Spinal cord (tissue), 10 donors: ENCODE measurements around the gene CRIM1. TPM values are rescaled to one million over a fixed set of nuclear protein-coding genes. Genes with fewer than 3 reads are reported as not detected.

Experiments used
- DNase-seq, 6 donors: peaks; one replicate each; pipeline versions ENCODE4 v3.0.0 to v3.0.0-alpha.2; 2013 to 2015; ENCODE audit warnings: low spot score in 6 of 6, low read depth in 4 of 6
- H3K27ac ChIP-seq: one replicate; pipeline ENCODE4 v1.5.1; 2013; ENCODE audit warnings: low read depth, low read length, control low read depth
- H3K27me3 ChIP-seq: one replicate; pipeline ENCODE4 v1.6.1; 2013; ENCODE audit warnings: low read length; ENCODE audit not compliant: control insufficient read depth, insufficient read depth
- H3K36me3 ChIP-seq: one replicate; pipeline ENCODE4 v1.6.1; 2013; ENCODE audit warnings: low read length; ENCODE audit not compliant: control insufficient read depth, insufficient read depth
- H3K4me1 ChIP-seq: one replicate; pipeline ENCODE4 v1.6.1; 2013; ENCODE audit warnings: low read length; ENCODE audit not compliant: control insufficient read depth, insufficient read depth
- H3K4me3 ChIP-seq: one replicate; pipeline ENCODE4 v1.5.1; 2013; ENCODE audit warnings: low read depth, low read length, control low read depth
- H3K9me3 ChIP-seq: one replicate; pipeline ENCODE4 v1.6.1; 2013; ENCODE audit warnings: low read length; ENCODE audit not compliant: control insufficient read depth, insufficient read depth
- WGBS: methylation state at CpG from one replicate; pipeline ENCODE4 v1.1.5; 2013; ENCODE audit warnings: missing lambda C conversion rate; ENCODE audit not compliant: insufficient coverage; 5-methylcytosine and 5-hydroxymethylcytosine counted together
- polyA plus RNA-seq, 2 donors: library from polyadenylated mRNA; unstranded; fragments of 120-200 nt; gene quantifications; one replicate each; pipeline ENCODE4 v1.2.1, GENCODE V29; 2013; ENCODE audit not compliant: insufficient read length in 2 of 2
- total RNA-seq, 2 donors: library from RNA; depleted of rRNA in 1 of 2; stranded (reverse); fragments of 120-200 nt in 1 of 2; fragments of >200 nt in 1 of 2; gene quantifications; one replicate each; pipeline versions ENCODE4 v1.2.3 to v1.2.4, GENCODE V29; 2013 to 2014
- donor health status: healthy.

Gene CRIM1
- total and polyA plus RNA-seq, 4 donors: 35.9 to 63.5 (median 49.3) TPM

GRCh38 chr2:36348721-36349120 is 6.9 kb upstream of the CRIM1 start:
- no peak overlapping the region for H3K27ac ChIP-seq
- no peaks in the 10 kb centered on the region for H3K9me3 ChIP-seq
- no peaks in the 10 kb centered on the region for H3K27me3 ChIP-seq
- no peak overlapping the region for H3K4me3 ChIP-seq
- WGBS: no CpG with 5 or more reads among the region's 2 CpGs
- H3K4me1 ChIP-seq: no peaks in the 10 kb centered on the region
- no peak for DNase-seq
- H3K36me3 ChIP-seq: no peaks in the 10 kb centered on the region

DNA sequence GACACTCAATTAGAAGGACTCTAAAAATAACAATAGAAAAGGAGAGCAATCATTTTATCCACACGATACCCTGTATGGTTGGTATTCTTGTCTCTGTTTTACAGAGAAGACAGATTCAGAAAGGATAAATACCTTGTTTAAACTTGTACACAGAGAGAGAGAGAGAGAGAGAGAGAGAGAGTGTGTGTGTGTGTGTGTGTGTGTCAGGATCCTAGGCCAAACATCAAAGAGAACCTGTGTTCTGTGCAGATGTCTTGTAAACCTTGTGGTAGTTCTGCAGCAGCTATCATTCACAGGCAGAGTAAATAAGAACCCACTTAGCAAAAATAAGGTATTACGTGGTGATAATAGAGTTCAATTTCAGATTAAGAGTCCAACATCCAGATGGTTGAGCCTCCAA is 4.3 kb upstream of the CRIM1 start:
- Histone ChIP-seq H3K36me3 (no peaks in the 10 kb centered on the region), H3K4me1 (peaks cover 1% of the 10 kb centered on the region), H3K4me3 (no peak overlapping the region), H3K27me3 (no peaks in the 10 kb centered on the region), H3K9me3 (no peaks in the 10 kb centered on the region), H3K27ac (no peak overlapping the region)
- WGBS: 100% methylated on average over 1 of the region's 2 CpGs
- no peak for DNase-seq

GRCh38 chr2:36351736-36352349 is 3.7 kb upstream of the CRIM1 start:
- no peak overlapping the region for H3K27ac ChIP-seq
- 81% methylated on average over 3 of the region's 10 CpGs for WGBS
- no peak overlapping the region for H3K4me3 ChIP-seq
- no peaks in the 10 kb centered on the region for H3K9me3 ChIP-seq
- peaks cover 6% of the 10 kb centered on the region for H3K4me1 ChIP-seq
- no peaks in the 10 kb centered on the region for H3K36me3 ChIP-seq
- H3K27me3 ChIP-seq: no peaks in the 10 kb centered on the region
- DNase-seq: peak in 2 of 6 donors; percentile 69 to 74

GRCh38 chr2:36352701-36353100 is 2.9 kb upstream of the CRIM1 start:
- Histone ChIP-seq H3K36me3 (no peaks in the 10 kb centered on the region), H3K4me3 (no peak overlapping the region), H3K9me3 (no peaks in the 10 kb centered on the region), H3K27me3 (no peaks in the 10 kb centered on the region), H3K4me1 (peaks cover 11% of the 10 kb centered on the region), H3K27ac (no peak overlapping the region)
- peak in 1 of 6 donors; percentile 32 for DNase-seq
- WGBS: 71% methylated on average over 1 of the region's 3 CpGs

- peaks cover 12% of the 10 kb centered on the region for H3K4me1 ChIP-seq
- WGBS: 6% methylated on average over 7 of the region's 11 CpGs
- no peaks in the 10 kb centered on the region for H3K36me3 ChIP-seq
- peak in 2 of 6 donors; percentile 25 to 77 for DNase-seq
- peak overlapping the region; percentile 61 for H3K4me3 ChIP-seq
- H3K27ac ChIP-seq: peak overlapping the region; percentile 71
- peaks cover 2% of the 10 kb centered on the region for H3K27me3 ChIP-seq
- H3K9me3 ChIP-seq: no peaks in the 10 kb centered on the region
Measured at GRCh38 chr2:36354811-36355150, 797 bp upstream of the CRIM1 start.

GRCh38 chr2:36355890-36356297 is 316 bp downstream of the CRIM1 start:
- H3K36me3 ChIP-seq: no peaks in the 10 kb centered on the region
- H3K27ac ChIP-seq: peak overlapping the region; percentile 87
- under 1% methylated on average over 38 of the region's 55 CpGs for WGBS

DNA sequence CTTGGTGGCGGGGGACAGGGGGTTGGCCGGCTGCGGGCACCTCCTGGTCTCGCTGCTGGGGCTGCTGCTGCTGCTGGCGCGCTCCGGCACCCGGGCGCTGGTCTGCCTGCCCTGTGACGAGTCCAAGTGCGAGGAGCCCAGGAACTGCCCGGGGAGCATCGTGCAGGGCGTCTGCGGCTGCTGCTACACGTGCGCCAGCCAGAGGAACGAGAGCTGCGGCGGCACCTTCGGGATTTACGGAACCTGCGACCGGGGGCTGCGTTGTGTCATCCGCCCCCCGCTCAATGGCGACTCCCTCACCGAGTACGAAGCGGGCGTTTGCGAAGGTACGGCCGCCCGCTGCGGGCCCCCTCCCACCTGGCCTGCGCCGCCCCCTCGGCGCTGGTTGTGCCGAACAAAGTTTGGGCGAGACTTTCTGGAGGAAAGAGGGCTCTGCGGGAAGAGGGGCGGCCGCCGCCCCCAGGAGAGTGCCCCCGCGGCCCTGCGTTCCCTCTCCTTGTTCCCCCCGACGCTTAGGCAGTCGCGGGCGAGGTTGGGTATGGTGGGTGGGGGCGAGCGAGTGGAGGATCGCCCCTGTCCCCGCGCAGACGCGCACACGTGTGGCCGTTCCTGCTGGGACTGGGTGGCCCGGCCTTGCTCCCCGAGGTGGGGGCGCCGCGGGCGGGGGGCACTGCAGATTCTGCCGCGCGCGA is 866 bp downstream of the CRIM1 start:
- no peaks in the 10 kb centered on the region for H3K36me3 ChIP-seq
- H3K9me3 ChIP-seq: no peaks in the 10 kb centered on the region
- H3K4me1 ChIP-seq: peaks cover 12% of the 10 kb centered on the region
- H3K27ac ChIP-seq: peak overlapping the region; percentile 87
- H3K4me3 ChIP-seq: peak overlapping the region; percentile 70
- DNase-seq: peak in 3 of 6 donors; percentile 22 to 72 (median 70)
- under 1% methylated on average over 67 of the region's 74 CpGs for WGBS
- H3K27me3 ChIP-seq: peaks cover 2% of the 10 kb centered on the region

More at GRCh38 chr2:36355890-36356297, 316 bp downstream of the CRIM1 start:
- DNase-seq: no peak
- peak overlapping the region; percentile 70 for H3K4me3 ChIP-seq
- no peaks in the 10 kb centered on the region for H3K9me3 ChIP-seq
- H3K4me1 ChIP-seq: peaks cover 12% of the 10 kb centered on the region
- peaks cover 2% of the 10 kb centered on the region for H3K27me3 ChIP-seq

DNA sequence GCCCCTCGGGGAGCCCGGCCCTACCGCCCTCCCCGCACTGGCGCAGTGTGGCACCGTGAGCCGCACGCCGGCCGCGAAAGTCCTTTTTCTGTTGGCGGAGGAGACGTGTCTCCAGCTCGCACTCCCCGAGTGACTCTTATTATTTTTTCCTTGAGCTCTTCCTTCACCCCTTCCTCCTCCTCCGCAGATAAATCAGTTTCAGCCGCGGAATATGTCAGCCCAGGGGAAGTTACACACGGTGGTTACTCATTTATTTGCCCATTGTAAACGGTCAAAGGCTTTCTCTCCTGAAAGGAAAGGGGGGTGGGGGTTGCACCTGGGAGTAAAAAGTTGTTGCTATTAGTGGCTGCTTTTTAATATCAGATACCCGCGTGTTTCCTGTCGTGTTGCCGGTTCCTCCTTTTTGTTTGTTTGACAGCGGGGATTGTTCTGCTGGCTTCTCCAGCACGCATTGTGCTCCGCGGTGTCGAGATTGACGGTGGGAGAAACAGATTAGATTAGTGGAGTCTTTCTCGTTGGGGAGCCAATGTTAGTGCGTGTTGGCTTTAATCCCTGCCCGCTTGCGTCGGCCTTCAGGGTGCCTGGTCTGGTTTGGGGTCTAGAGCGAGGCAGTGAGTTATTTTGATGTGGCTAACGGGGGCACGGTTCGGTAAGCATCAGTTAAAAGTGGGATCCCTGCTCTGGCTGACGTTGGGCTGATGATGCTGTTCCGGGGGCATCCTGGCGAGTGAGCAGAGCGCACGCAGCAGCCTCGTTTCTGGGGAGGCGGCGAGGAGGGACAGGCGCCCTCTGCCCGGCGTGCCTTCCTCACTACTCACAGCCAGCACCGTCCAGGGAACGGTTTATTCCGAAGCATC is 1.6 kb downstream of the CRIM1 start:
- Histone ChIP-seq H3K4me3 (peak overlapping the region; percentile 70), H3K36me3 (no peaks in the 10 kb centered on the region), H3K27ac (peak overlapping the region; percentile 87), H3K4me1 (peaks cover 12% of the 10 kb centered on the region), H3K9me3 (no peaks in the 10 kb centered on the region), H3K27me3 (peaks cover 2% of the 10 kb centered on the region)
- WGBS: 0% methylated on average over 43 of the region's 53 CpGs
- peak in 4 of 6 donors; percentile 48 to 86 (median 70) for DNase-seq

GRCh38 chr2:36357847-36358659 is 2.5 kb downstream of the CRIM1 start:
- DNase-seq: peak in 4 of 6 donors; percentile 40 to 84 (median 72)
- Histone ChIP-seq H3K36me3 (no peaks in the 10 kb centered on the region), H3K4me1 (peaks cover 12% of the 10 kb centered on the region), H3K4me3 (peak overlapping the region; percentile 70), H3K27me3 (peaks cover 2% of the 10 kb centered on the region), H3K27ac (peak overlapping the region; percentile 87), H3K9me3 (no peaks in the 10 kb centered on the region)
- WGBS: 14% methylated on average over 5 of the region's 9 CpGs
